ENCODE data around the gene MRPL55.

MRPL55 gene

GRCh38 chr1:228083871-228084278, 25.2 kb downstream of the MRPL55 start:
- DNase-seq: no peak

GRCh38 chr1:228082918-228083870, 25.9 kb downstream of the MRPL55 start:
- no peak for DNase-seq

- peak; percentile 93 for DNase-seq
Measured at GRCh38 chr1:228082214-228082917, 26.7 kb downstream of the MRPL55 start, which contains the start of gene ARF1. TSS of gene ARF1 (plus strand) at chr1:228082708. CDS start at chr1:228097115, 14,407 bp downstream.

GRCh38 chr1:228081578-228082213, 27.4 kb downstream of the MRPL55 start:
- DNase-seq: no peak

GRCh38 chr1:228081144-228081543, 28.0 kb downstream of the MRPL55 start:
- no peak for DNase-seq

- DNase-seq: no peak
Measured at GRCh38 chr1:228079601-228080263, 29.4 kb downstream of the MRPL55 start.

GRCh38 chr1:228079013-228079412, 30.1 kb downstream of the MRPL55 start:
- DNase-seq: no peak

GRCh38 chr1:228077565-228078330, 31.4 kb downstream of the MRPL55 start:
- no peak for DNase-seq

- no peak for DNase-seq
Measured at GRCh38 chr1:228076796-228077430, 32.2 kb downstream of the MRPL55 start.

GRCh38 chr1:228075801-228076271, 33.3 kb downstream of the MRPL55 start:
- DNase-seq: no peak

GRCh38 chr1:228074954-228075730, 34.0 kb downstream of the MRPL55 start:
- DNase-seq: no peak

GRCh38 chr1:228073857-228074545, 35.1 kb downstream of the MRPL55 start:
- DNase-seq: no peak

GRCh38 chr1:228073061-228073856, 35.8 kb downstream of the MRPL55 start:
- no peak for DNase-seq

- no peak for DNase-seq
Measured at GRCh38 chr1:228072658-228073043, 36.4 kb downstream of the MRPL55 start.

- no peak for DNase-seq
Measured at GRCh38 chr1:228071839-228072657, 37.1 kb downstream of the MRPL55 start.

GRCh38 chr1:228070851-228071250, 38.2 kb downstream of the MRPL55 start:
- DNase-seq: no peak

GRCh38 chr1:228070173-228070572, 38.9 kb downstream of the MRPL55 start:
- DNase-seq: no peak

GRCh38 chr1:228068359-228068758, 40.7 kb downstream of the MRPL55 start:
- DNase-seq: no peak
